Endodermal cell (in vitro differentiated cells): ENCODE results near the gene TWIST1. TPM values are rescaled to one million over a fixed set of nuclear protein-coding genes. Genes with fewer than 3 reads are reported as not detected.

Experiments
- DNase-seq: peaks from one replicate; pipeline ENCODE4 v3.0.0-alpha.2; 2017
- H3K27ac ChIP-seq: 2 replicates; pipeline ENCODE4 v1.5.1; 2013; ENCODE audit warnings: mild to moderate bottlenecking, low read depth, low read length, moderate library complexity
- H3K27me3 ChIP-seq: 2 replicates; pipeline ENCODE4 v1.6.1; 2013; ENCODE audit warnings: mild to moderate bottlenecking, low read length, moderate library complexity; ENCODE audit not compliant: insufficient read depth, control insufficient read depth, poor library complexity, severe bottlenecking
- H3K36me3 ChIP-seq: 2 replicates; pipeline ENCODE4 v1.7.0; 2013; ENCODE audit warnings: mild to moderate bottlenecking, low read length, moderate library complexity; ENCODE audit not compliant: control insufficient read depth, insufficient read depth
- H3K4me1 ChIP-seq: one replicate; pipeline ENCODE4 v1.7.0; 2013; ENCODE audit warnings: low read length; ENCODE audit not compliant: control insufficient read depth, insufficient read depth
- H3K4me3 ChIP-seq: 2 replicates; pipeline ENCODE4 v1.5.1; 2013; ENCODE audit warnings: mild to moderate bottlenecking, low read length, moderate library complexity
- H3K9ac ChIP-seq: 2 replicates; pipeline ENCODE4 v1.6.1; 2013; ENCODE audit warnings: mild to moderate bottlenecking, low read length, moderate library complexity; ENCODE audit not compliant: poor library complexity, severe bottlenecking; ENCODE audit errors: extremely low read depth
- H3K9me3 ChIP-seq: 2 replicates; pipeline ENCODE4 v1.6.1; 2013; ENCODE audit warnings: mild to moderate bottlenecking, low read length, moderate library complexity; ENCODE audit not compliant: control insufficient read depth
- H3K27ac Mint-ChIP-seq: 2 replicates; pipeline ENCODE4 v1.8.0; 2020; ENCODE audit warnings: mixed read lengths
- H3K27me3 Mint-ChIP-seq: 2 replicates; pipeline ENCODE4 v1.8.0; 2021; ENCODE audit warnings: mild to moderate bottlenecking, mixed read lengths; ENCODE audit not compliant: insufficient read depth
- H3K36me3 Mint-ChIP-seq: 2 replicates; pipeline ENCODE4 v1.8.0; 2020; ENCODE audit warnings: low read depth, mixed read lengths
- H3K4me1 Mint-ChIP-seq: 2 replicates; pipeline ENCODE4 v1.8.0; 2020; ENCODE audit warnings: mixed read lengths
- H3K4me3 Mint-ChIP-seq: 2 replicates; pipeline ENCODE4 v1.8.0; 2020; ENCODE audit warnings: mild to moderate bottlenecking, moderate library complexity, mixed read lengths
- H3K9me3 Mint-ChIP-seq: 2 replicates; pipeline ENCODE4 v1.8.0; 2020; ENCODE audit warnings: mild to moderate bottlenecking, mixed read lengths
- WGBS, 2 experiments: methylation state at CpG; one replicate each; pipeline versions ENCODE4 v1.1.5 to v1.1.7; 2013; ENCODE audit warnings: missing lambda C conversion rate in 2 of 2, mixed read lengths in 1 of 2; ENCODE audit not compliant: insufficient coverage in 1 of 2, insufficient read length in 1 of 2; 5-methylcytosine and 5-hydroxymethylcytosine counted together
- total RNA-seq, 2 donors: library from RNA; stranded (reverse); fragmentation: NEBNext Ultra II Directional in 1 of 2; extraction: Animal tissue kit (Norgen Biotek cat#: 25700) in 1 of 2; gene quantifications; 2 replicates in 1 of 2; 3 replicates in 1 of 2; pipeline ENCODE4 v1.2.1, GENCODE V29; 2021
- TF ChIP-seq, protein P1 (sequence below): fragments of 200-600 bp; sonication (generic); conservative IDR thresholded peaks from 2 replicates; pipeline ENCODE4 v1.5.0; 2021; ENCODE audit warnings: antibody characterized with exemption, mild to moderate bottlenecking

Gene TWIST1
- total RNA-seq, 2 donors from 2014 or later, result 0.46 to 0.88 TPM

DNA sequence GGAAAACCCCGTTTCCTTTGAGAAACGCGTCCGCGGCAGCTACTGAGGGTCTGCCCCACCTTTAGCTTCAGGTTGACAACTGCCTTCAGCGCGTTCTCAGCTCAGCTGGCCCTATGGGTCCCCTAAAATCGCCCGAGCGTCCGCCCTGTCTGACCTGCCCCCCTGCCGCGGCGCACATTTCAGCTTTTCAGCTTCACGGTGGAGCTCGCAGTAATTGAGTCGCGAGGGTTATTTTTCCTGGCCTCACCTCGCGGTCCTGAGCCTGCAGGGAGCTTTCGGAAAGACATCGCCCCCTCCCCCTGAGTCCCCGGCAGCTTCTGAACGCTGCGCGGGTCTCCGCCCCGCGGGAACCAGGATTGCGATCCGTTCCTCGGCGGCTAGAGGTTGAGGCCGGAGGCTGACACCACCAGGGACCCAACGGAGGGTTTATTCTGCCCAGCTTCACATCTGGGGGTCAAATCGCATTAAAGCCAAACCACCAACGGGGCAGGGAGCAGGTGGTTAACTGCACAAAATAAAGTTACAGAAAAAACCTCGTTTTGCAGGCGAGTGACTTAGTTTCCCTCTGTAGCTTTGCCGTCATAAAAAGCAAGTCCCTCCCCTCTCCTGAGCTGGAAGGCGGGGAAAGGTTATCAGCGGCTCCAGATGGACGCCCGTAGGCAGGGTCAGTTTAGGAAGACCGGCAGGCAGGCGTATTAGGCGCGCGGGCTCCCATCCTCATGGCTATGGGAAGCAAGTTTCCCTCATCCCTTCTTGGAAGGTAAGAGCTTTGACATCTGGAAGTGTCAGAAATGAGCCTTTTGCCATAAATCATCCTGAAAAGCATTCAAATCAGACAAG, 11.0 kb downstream of the TWIST1 start:
- H3K27ac Mint-ChIP-seq, result no peak overlapping the region
- no peaks in the 10 kb centered on the region for H3K9me3 ChIP-seq
- H3K9me3 Mint-ChIP-seq, result no peaks in the 10 kb centered on the region
- H3K4me3 Mint-ChIP-seq, result peak overlapping the region; percentile 59
- no peak overlapping the region for H3K27ac ChIP-seq
- WGBS, 2 experiments, result 1% methylated on average over 23 to 49 of the region's 49 CpGs
- H3K9ac ChIP-seq, result no peak overlapping the region
- no peaks in the 10 kb centered on the region for H3K36me3 ChIP-seq
- peaks cover 35% of the 10 kb centered on the region for H3K4me1 Mint-ChIP-seq
- H3K4me3 ChIP-seq, result peak overlapping the region; percentile 80
- DNase-seq, result peak; percentile 83
- H3K27me3 Mint-ChIP-seq, result peaks cover 99% of the 10 kb centered on the region
- TF ChIP-seq, protein P1, sequence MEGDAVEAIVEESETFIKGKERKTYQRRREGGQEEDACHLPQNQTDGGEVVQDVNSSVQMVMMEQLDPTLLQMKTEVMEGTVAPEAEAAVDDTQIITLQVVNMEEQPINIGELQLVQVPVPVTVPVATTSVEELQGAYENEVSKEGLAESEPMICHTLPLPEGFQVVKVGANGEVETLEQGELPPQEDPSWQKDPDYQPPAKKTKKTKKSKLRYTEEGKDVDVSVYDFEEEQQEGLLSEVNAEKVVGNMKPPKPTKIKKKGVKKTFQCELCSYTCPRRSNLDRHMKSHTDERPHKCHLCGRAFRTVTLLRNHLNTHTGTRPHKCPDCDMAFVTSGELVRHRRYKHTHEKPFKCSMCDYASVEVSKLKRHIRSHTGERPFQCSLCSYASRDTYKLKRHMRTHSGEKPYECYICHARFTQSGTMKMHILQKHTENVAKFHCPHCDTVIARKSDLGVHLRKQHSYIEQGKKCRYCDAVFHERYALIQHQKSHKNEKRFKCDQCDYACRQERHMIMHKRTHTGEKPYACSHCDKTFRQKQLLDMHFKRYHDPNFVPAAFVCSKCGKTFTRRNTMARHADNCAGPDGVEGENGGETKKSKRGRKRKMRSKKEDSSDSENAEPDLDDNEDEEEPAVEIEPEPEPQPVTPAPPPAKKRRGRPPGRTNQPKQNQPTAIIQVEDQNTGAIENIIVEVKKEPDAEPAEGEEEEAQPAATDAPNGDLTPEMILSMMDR, result no peak
- no peaks in the 10 kb centered on the region for H3K36me3 Mint-ChIP-seq
- peaks cover 86% of the 10 kb centered on the region for H3K27me3 ChIP-seq
- H3K4me1 ChIP-seq, result no peaks in the 10 kb centered on the region

DNA sequence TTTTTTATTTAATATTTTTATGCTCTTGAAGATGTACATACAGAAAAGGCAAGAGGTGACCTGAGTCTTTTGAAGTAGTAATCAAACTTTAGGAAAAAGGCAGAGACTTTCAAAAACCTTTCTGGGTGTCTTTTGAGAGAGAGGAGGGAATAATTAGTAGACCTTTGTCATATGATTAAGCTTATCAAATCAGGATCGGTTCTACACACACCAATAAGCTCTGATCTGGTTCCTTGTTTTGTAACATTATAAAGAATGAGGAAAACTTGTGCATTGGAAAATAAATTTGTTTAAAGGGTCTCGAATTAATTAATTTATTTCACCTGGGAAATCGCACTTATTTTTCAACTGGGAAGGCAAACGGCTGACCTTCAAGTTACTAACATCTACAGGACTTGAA, 11.9 kb downstream of the TWIST1 start:
- no peaks in the 10 kb centered on the region for H3K36me3 ChIP-seq
- Mint-ChIP-seq H3K36me3 (no peaks in the 10 kb centered on the region), H3K4me3 (peak overlapping the region; percentile 59), H3K27ac (no peak overlapping the region), H3K9me3 (no peaks in the 10 kb centered on the region), H3K4me1 (peaks cover 28% of the 10 kb centered on the region), H3K27me3 (peaks cover 99% of the 10 kb centered on the region)
- peak overlapping the region; percentile 80 for H3K4me3 ChIP-seq
- H3K9ac ChIP-seq, result no peak overlapping the region
- DNase-seq, result no peak
- WGBS, 2 experiments, result 20 to 26% methylated on average over 3 to 4 of the region's 4 CpGs
- peaks cover 77% of the 10 kb centered on the region for H3K27me3 ChIP-seq
- H3K9me3 ChIP-seq, result no peaks in the 10 kb centered on the region
- no peak overlapping the region for H3K27ac ChIP-seq
- TF ChIP-seq, protein P1, result no peak
- no peaks in the 10 kb centered on the region for H3K4me1 ChIP-seq

DNA sequence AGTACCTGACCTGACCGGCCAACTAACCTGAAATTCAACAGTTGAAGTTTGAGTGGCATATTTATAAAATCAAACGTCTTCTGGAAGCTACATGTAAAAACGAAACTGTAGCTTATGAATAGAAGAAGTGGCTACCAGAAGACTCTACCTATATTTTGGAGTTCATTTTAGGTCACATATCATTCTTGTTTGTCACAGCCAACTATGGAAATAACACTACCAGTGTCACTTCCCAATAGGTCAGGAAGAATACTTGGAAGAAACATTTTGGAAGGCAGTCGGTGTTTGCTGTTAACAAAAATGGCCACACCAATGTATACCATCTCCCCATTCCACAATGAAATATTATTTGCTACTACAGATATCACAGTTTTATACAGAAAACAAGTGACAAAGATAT, 12.6 kb downstream of the TWIST1 start:
- Histone ChIP-seq H3K27me3 (peaks cover 69% of the 10 kb centered on the region), H3K27ac (no peak overlapping the region), H3K9me3 (no peaks in the 10 kb centered on the region), H3K4me3 (no peak overlapping the region), H3K9ac (no peak overlapping the region), H3K36me3 (no peaks in the 10 kb centered on the region), H3K4me1 (no peaks in the 10 kb centered on the region)
- TF ChIP-seq, protein P1, result no peak
- no peaks in the 10 kb centered on the region for H3K9me3 Mint-ChIP-seq
- no peaks in the 10 kb centered on the region for H3K36me3 Mint-ChIP-seq
- H3K4me3 Mint-ChIP-seq, result no peak overlapping the region
- 89 to 100% methylated on average over 2 to 4 of the region's 4 CpGs for WGBS, 2 experiments
- no peak for DNase-seq
- peaks cover 28% of the 10 kb centered on the region for H3K4me1 Mint-ChIP-seq
- no peak overlapping the region for H3K27ac Mint-ChIP-seq
- peaks cover 96% of the 10 kb centered on the region for H3K27me3 Mint-ChIP-seq
